Measurements from ENCODE around the gene RMI1.

- TF ChIP-seq CTCF (IDR thresholded peaks at IDR 0.05) (no peak), POLR2A (IDR thresholded peaks at IDR 0.05) (no peak), POLR2AphosphoS5 (IDR thresholded peaks at IDR 0.05) (no peak)
These were observed 11.8 kb downstream of the RMI1 start for GRCh38 chr9:83992407-83992806.
